Natural killer cell (primary cell): ENCODE results near the gene UBE4A. TPM values are rescaled to one million over a fixed set of nuclear protein-coding genes. Genes with fewer than 3 reads are reported as not detected.
A peak's percentile ranks its signal among the peaks of the same experiment; 100 is the strongest.

ENCODE experiments used
- ATAC-seq, 3 donors: fragments of 150-1000 bp in 2 of 3; fragments of 200-7000 bp in 1 of 3; cut with Tn5 transposase; 1 replicate in 1 of 3; 2 replicates in 2 of 3; pipeline ENCODE4 v1.10.0; 2021; ENCODE audit warnings: mild to moderate bottlenecking in 2 of 3, moderate library complexity in 2 of 3
- DNase-seq, 2 donors: peaks; one replicate each; pipeline versions ENCODE4 v3.0.0 to v3.0.0-alpha.2; 2013 to 2021; ENCODE audit warnings: mixed read lengths in 1 of 2
- H3K27ac ChIP-seq: one replicate; pipeline ENCODE4 v1.5.1; 2013; ENCODE audit warnings: mild to moderate bottlenecking, low read length
- H3K27me3 ChIP-seq: one replicate; pipeline ENCODE4 v1.6.1; 2013; ENCODE audit warnings: low read length; ENCODE audit not compliant: control insufficient read depth, insufficient read depth
- H3K36me3 ChIP-seq: one replicate; pipeline ENCODE4 v1.6.1; 2013; ENCODE audit warnings: low read length; ENCODE audit not compliant: control insufficient read depth, insufficient read depth
- H3K4me1 ChIP-seq: one replicate; pipeline ENCODE4 v1.6.1; 2013; ENCODE audit warnings: low read length; ENCODE audit not compliant: control insufficient read depth, insufficient read depth
- H3K4me3 ChIP-seq: one replicate; pipeline ENCODE4 v1.5.1; 2013; ENCODE audit warnings: low read length
- H3K9me3 ChIP-seq: one replicate; pipeline ENCODE4 v1.6.1; 2013; ENCODE audit warnings: low read length; ENCODE audit not compliant: control insufficient read depth, insufficient read depth
- H3K27ac Mint-ChIP-seq, 2 donors: one replicate each; pipeline ENCODE4 v1.8.0; 2022; ENCODE audit warnings: mild to moderate bottlenecking in 2 of 2, mixed read lengths in 2 of 2, moderate library complexity in 1 of 2
- H3K27me3 Mint-ChIP-seq, 2 donors: one replicate each; pipeline ENCODE4 v1.8.0; 2022; ENCODE audit warnings: low read depth in 2 of 2, mixed read lengths in 2 of 2
- H3K36me3 Mint-ChIP-seq: one replicate; pipeline ENCODE4 v1.8.0; 2022; ENCODE audit warnings: mixed read lengths
- H3K4me1 Mint-ChIP-seq, 2 donors: one replicate each; pipeline ENCODE4 v1.8.0; 2022; ENCODE audit warnings: mixed read lengths in 2 of 2
- H3K4me3 Mint-ChIP-seq: one replicate; pipeline ENCODE4 v1.8.0; 2022; ENCODE audit warnings: mild to moderate bottlenecking, moderate library complexity, mixed read lengths
- H3K9me3 Mint-ChIP-seq, 2 donors: one replicate each; pipeline ENCODE4 v1.8.0; 2022; ENCODE audit warnings: mixed read lengths in 2 of 2
- CTCF ChIP-seq: fragments of 200-600 bp; IDR thresholded peaks from one replicate; pipeline ENCODE4 v1.8.0; 2022; ENCODE audit warnings: antibody characterized with exemption
- WGBS: methylation state at CpG from one replicate; pipeline ENCODE4 v1.1.7; 2013; ENCODE audit warnings: missing lambda C conversion rate; ENCODE audit not compliant: insufficient coverage; 5-methylcytosine and 5-hydroxymethylcytosine counted together
- intact Hi-C: fragments of 100-400 bp; cut with micrococcal nuclease; formaldehyde crosslinking; loops from one replicate; pipeline ENCODE4 v1.14.2; 2022
- total RNA-seq, 4 donors: library from RNA; stranded (reverse); fragments of 120-200 nt in 1 of 4; gene quantifications; one replicate each; pipeline versions ENCODE4 v1.2.3 to v1.2.4, GENCODE V29; 2013 to 2022

UBE4A gene
- total RNA-seq, 3 donors from 2014 or later (not counting 1 experiment from before 2014, with no cell fraction given), result 35.1 to 43.9 (median 37.0) TPM

- peaks cover 30% of the 10 kb centered on the region for H3K4me1 ChIP-seq
- H3K27me3 ChIP-seq, result no peaks in the 10 kb centered on the region
- H3K9me3 Mint-ChIP-seq, result no peaks in the 10 kb centered on the region
- no peaks in the 10 kb centered on the region for H3K9me3 ChIP-seq
- peak overlapping the region; percentile 89 for H3K4me3 Mint-ChIP-seq
- H3K36me3 ChIP-seq, result no peaks in the 10 kb centered on the region
- TF ChIP-seq CTCF, result no peak
- no peak for ATAC-seq
- H3K36me3 Mint-ChIP-seq, result no peaks in the 10 kb centered on the region
- H3K27ac Mint-ChIP-seq, result peak overlapping the region; percentile 94 to 98
- peak; percentile 23 to 59 for DNase-seq
- peaks cover 44 to 50% of the 10 kb centered on the region in 2 donors for H3K4me1 Mint-ChIP-seq
- H3K4me3 ChIP-seq, result peak overlapping the region; percentile 87
- H3K27ac ChIP-seq, result no peak overlapping the region
- H3K27me3 Mint-ChIP-seq, result no peaks in the 10 kb centered on the region
- intact Hi-C loops, result no loop called here
- WGBS, result under 1% methylated on average over 39 of the region's 39 CpGs
Measured at GRCh38 chr11:118434553-118435289, 75.3 kb downstream of the UBE4A start.

- H3K36me3 Mint-ChIP-seq, result no peaks in the 10 kb centered on the region
- H3K27me3 Mint-ChIP-seq, result no peaks in the 10 kb centered on the region
- no peak for TF ChIP-seq CTCF
- peak overlapping the region; percentile 89 for H3K4me3 Mint-ChIP-seq
- peak overlapping the region; percentile 94 to 98 for H3K27ac Mint-ChIP-seq
- H3K9me3 Mint-ChIP-seq, result no peaks in the 10 kb centered on the region
- Histone ChIP-seq H3K4me1 (peaks cover 30% of the 10 kb centered on the region), H3K9me3 (no peaks in the 10 kb centered on the region), H3K27me3 (no peaks in the 10 kb centered on the region), H3K27ac (peak overlapping the region; percentile 70), H3K36me3 (peaks cover 4% of the 10 kb centered on the region), H3K4me3 (peak overlapping the region; percentile 87)
- DNase-seq (peak; percentile 45 to 74), ATAC-seq (peak in 1 of 3 donors; percentile 7)
- intact Hi-C loops, result no loop called here
- H3K4me1 Mint-ChIP-seq, result peaks cover 50 to 57% of the 10 kb centered on the region in 2 donors
- under 1% methylated on average over 34 of the region's 34 CpGs for WGBS
Measured at GRCh38 chr11:118435290-118435892, 76.0 kb downstream of the UBE4A start.

GRCh38 chr11:118435893-118436624 lies 76.7 kb downstream of the UBE4A start, which contains the start of gene KMT2A:
Gene KMT2A, plus strand, starts transcription at chr11:118436492. Its CDS starts 21 bp downstream, at chr11:118436513.
- ATAC-seq, result peak; percentile 73 to 96 (median 81)
- Mint-ChIP-seq H3K4me1 (peaks cover 57 to 62% of the 10 kb centered on the region in 2 donors), H3K4me3 (peak within 1 kb of the TSS; percentile 94)

More at GRCh38 chr11:118435893-118436624, 76.7 kb downstream of the UBE4A start, which contains the start of gene KMT2A:
- intact Hi-C loops, result no loop called here
- under 1% methylated on average over 83 of the region's 83 CpGs for WGBS
- H3K36me3 Mint-ChIP-seq, result no peaks in the 10 kb centered on the region
- no peak for TF ChIP-seq CTCF
- no peaks in the 10 kb centered on the region for H3K27me3 ChIP-seq
- peaks cover 30% of the 10 kb centered on the region for H3K4me1 ChIP-seq
- peak within 1 kb of the TSS; percentile 94 to 98 for H3K27ac Mint-ChIP-seq
- peak; percentile 96 to 97 for DNase-seq
- H3K36me3 ChIP-seq, result peaks cover 4% of the 10 kb centered on the region
- peak within 1 kb of the TSS; percentile 78 for H3K27ac ChIP-seq
- H3K9me3 Mint-ChIP-seq, result no peaks in the 10 kb centered on the region
- peak within 1 kb of the TSS; percentile 87 for H3K4me3 ChIP-seq
- H3K27me3 Mint-ChIP-seq, result no peaks in the 10 kb centered on the region
- no peaks in the 10 kb centered on the region for H3K9me3 ChIP-seq
